ENCODE measurements around the gene ANKFN1.

The ANKFN1 gene

GRCh38 chr17:56434610-56435009 is 281.3 kb downstream of the ANKFN1 start:
- H3K4me3 ChIP-seq (ENCODE audit: low read depth, low read length) = no peak overlapping the region

- no peak overlapping the region for H3K4me3 ChIP-seq (ENCODE audit: low read depth, low read length)
Observed at GRCh38 chr17:56436142-56436541, 282.9 kb downstream of the ANKFN1 start.

- no peak overlapping the region for H3K4me3 ChIP-seq (ENCODE audit: low read depth, low read length)
Observed at GRCh38 chr17:56440419-56440818, 287.1 kb downstream of the ANKFN1 start.

- H3K4me3 ChIP-seq (ENCODE audit: low read depth, low read length) = no peak overlapping the region
Observed at GRCh38 chr17:56441308-56441707, 288.0 kb downstream of the ANKFN1 start.

GRCh38 chr17:56445692-56446411 is 292.6 kb downstream of the ANKFN1 start:
- H3K4me3 ChIP-seq (ENCODE audit: low read depth, low read length) = no peak overlapping the region

GRCh38 chr17:56447171-56447570 is 293.9 kb downstream of the ANKFN1 start:
- H3K4me3 ChIP-seq (ENCODE audit: low read depth, low read length) = no peak overlapping the region

GRCh38 chr17:56448371-56448770 is 295.1 kb downstream of the ANKFN1 start:
- H3K4me3 ChIP-seq (ENCODE audit: low read depth, low read length) = no peak overlapping the region

GRCh38 chr17:56449176-56449575 is 295.9 kb downstream of the ANKFN1 start:
- no peak overlapping the region for H3K4me3 ChIP-seq (ENCODE audit: low read depth, low read length)

GRCh38 chr17:56451629-56452028 is 298.4 kb downstream of the ANKFN1 start:
- no peak overlapping the region for H3K4me3 ChIP-seq (ENCODE audit: low read depth, low read length)

GRCh38 chr17:56452461-56452860 is 299.2 kb downstream of the ANKFN1 start:
- H3K4me3 ChIP-seq (ENCODE audit: low read depth, low read length) = no peak overlapping the region

GRCh38 chr17:56457501-56457900 is 304.2 kb downstream of the ANKFN1 start:
- H3K4me3 ChIP-seq (ENCODE audit: low read depth, low read length) = no peak overlapping the region

GRCh38 chr17:56465886-56466285 is 312.6 kb downstream of the ANKFN1 start:
- no peak overlapping the region for H3K4me3 ChIP-seq (ENCODE audit: low read depth, low read length)

GRCh38 chr17:56468840-56469239 is 315.6 kb downstream of the ANKFN1 start:
- H3K4me3 ChIP-seq (ENCODE audit: low read depth, low read length) = no peak overlapping the region

GRCh38 chr17:56471696-56472095 is 318.4 kb downstream of the ANKFN1 start:
- H3K4me3 ChIP-seq (ENCODE audit: low read depth, low read length) = no peak overlapping the region

GRCh38 chr17:56475116-56475515 is 321.8 kb downstream of the ANKFN1 start:
- H3K4me3 ChIP-seq (ENCODE audit: low read depth, low read length) = no peak overlapping the region

- H3K4me3 ChIP-seq (ENCODE audit: low read depth, low read length) = no peak overlapping the region
Observed at GRCh38 chr17:56478836-56479447, 325.7 kb downstream of the ANKFN1 start.

GRCh38 chr17:56480501-56480900 is 327.2 kb downstream of the ANKFN1 start:
- no peak overlapping the region for H3K4me3 ChIP-seq (ENCODE audit: low read depth, low read length)

GRCh38 chr17:56481659-56482058 is 328.4 kb downstream of the ANKFN1 start:
- no peak overlapping the region for H3K4me3 ChIP-seq (ENCODE audit: low read depth, low read length)

- H3K4me3 ChIP-seq (ENCODE audit: low read depth, low read length) = no peak overlapping the region
Observed at GRCh38 chr17:56482229-56482628, 329.0 kb downstream of the ANKFN1 start.

- no peak overlapping the region for H3K4me3 ChIP-seq (ENCODE audit: low read depth, low read length)
Observed at GRCh38 chr17:56486732-56487131, 333.5 kb downstream of the ANKFN1 start.

GRCh38 chr17:56488800-56489199 is 335.5 kb downstream of the ANKFN1 start:
- no peak overlapping the region for H3K4me3 ChIP-seq (ENCODE audit: low read depth, low read length)

GRCh38 chr17:56489980-56490379 is 336.7 kb downstream of the ANKFN1 start:
- no peak overlapping the region for H3K4me3 ChIP-seq (ENCODE audit: low read depth, low read length)

GRCh38 chr17:56495556-56495955 is 342.3 kb downstream of the ANKFN1 start:
- no peak overlapping the region for H3K4me3 ChIP-seq (ENCODE audit: low read depth, low read length)

Data from iPS-11a (cell line).